A673 (cell line): ENCODE measurements around the gene CORT.

Experiments used
- CTCF ChIP-seq: fragments of 300-800, 200-600 bp; sonication (generic); conservative IDR thresholded peaks from 2 replicates; pipeline ENCODE4 v1.5.1; 2017; ENCODE audit warnings: low read depth, mild to moderate bottlenecking, antibody characterized with exemption, low read length, moderate library complexity, mixed read lengths
- EZH2 ChIP-seq: fragments of 200-600 bp; sonication (generic); IDR thresholded peaks from 2 replicates; pipeline ENCODE4 v1.6.1; 2017; ENCODE audit warnings: borderline replicate concordance, low read depth, mild to moderate bottlenecking, mixed read lengths, antibody characterized with exemption, low read length; ENCODE audit not compliant: poor library complexity, severe bottlenecking

- no peak for TF ChIP-seq CTCF
- TF ChIP-seq EZH2: no peak
Observed at GRCh38 chr1:10494418-10494753, 44.6 kb downstream of the CORT start.
